HG03103 (cell line): ENCODE results near the gene UPP2.

ENCODE experiments used
- ATAC-seq: cut with Tn5 transposase; IDR thresholded peaks from one replicate; pipeline ENCODE4 v1.9.1; 2021; ENCODE audit warnings: low read depth; ENCODE audit not compliant: unreplicated experiment

UPP2 gene

GRCh38 chr2:158135096-158135495 is 33.4 kb downstream of the UPP2 start:
- ATAC-seq: no peak

GRCh38 chr2:158138255-158138654 is 36.6 kb downstream of the UPP2 start:
- no peak for ATAC-seq

- no peak for ATAC-seq
Measured at GRCh38 chr2:158140201-158140600, 38.5 kb downstream of the UPP2 start.

- ATAC-seq: no peak
Measured at GRCh38 chr2:158142165-158142564, 40.5 kb downstream of the UPP2 start.

GRCh38 chr2:158142568-158143332 is 41.1 kb downstream of the UPP2 start:
- ATAC-seq: no peak

- ATAC-seq: no peak
Measured at GRCh38 chr2:158143703-158144360, 42.2 kb downstream of the UPP2 start.

GRCh38 chr2:158144914-158145625 is 43.4 kb downstream of the UPP2 start:
- no peak for ATAC-seq

- no peak for ATAC-seq
Measured at GRCh38 chr2:158153270-158154015, 51.8 kb downstream of the UPP2 start.

- no peak for ATAC-seq
Measured at GRCh38 chr2:158154596-158154995, 52.9 kb downstream of the UPP2 start.

- ATAC-seq: no peak
Measured at GRCh38 chr2:158172719-158173118, 71.0 kb downstream of the UPP2 start.

- ATAC-seq: no peak
Measured at GRCh38 chr2:158174495-158174894, 72.8 kb downstream of the UPP2 start.

- ATAC-seq: no peak
Measured at GRCh38 chr2:158174956-158175355, 73.3 kb downstream of the UPP2 start.

GRCh38 chr2:158178646-158179045 is 77.0 kb downstream of the UPP2 start:
- ATAC-seq: no peak

- ATAC-seq: no peak
Measured at GRCh38 chr2:158179660-158180059, 78.0 kb downstream of the UPP2 start.

- ATAC-seq: no peak
Measured at GRCh38 chr2:158181171-158181570, 79.5 kb downstream of the UPP2 start.

GRCh38 chr2:158182676-158183295 is 81.1 kb downstream of the UPP2 start:
- no peak for ATAC-seq

GRCh38 chr2:158184001-158184400 is 82.3 kb downstream of the UPP2 start:
- ATAC-seq: no peak

GRCh38 chr2:158184556-158185343 is 83.1 kb downstream of the UPP2 start:
- ATAC-seq: no peak
